CMK (cell line): ENCODE data around the gene AP5B1.

Experiments
- DNase-seq: peaks from one replicate; pipeline ENCODE4 v3.0.0-alpha.2; 2010; ENCODE audit warnings: low read depth

The AP5B1 gene

DNA sequence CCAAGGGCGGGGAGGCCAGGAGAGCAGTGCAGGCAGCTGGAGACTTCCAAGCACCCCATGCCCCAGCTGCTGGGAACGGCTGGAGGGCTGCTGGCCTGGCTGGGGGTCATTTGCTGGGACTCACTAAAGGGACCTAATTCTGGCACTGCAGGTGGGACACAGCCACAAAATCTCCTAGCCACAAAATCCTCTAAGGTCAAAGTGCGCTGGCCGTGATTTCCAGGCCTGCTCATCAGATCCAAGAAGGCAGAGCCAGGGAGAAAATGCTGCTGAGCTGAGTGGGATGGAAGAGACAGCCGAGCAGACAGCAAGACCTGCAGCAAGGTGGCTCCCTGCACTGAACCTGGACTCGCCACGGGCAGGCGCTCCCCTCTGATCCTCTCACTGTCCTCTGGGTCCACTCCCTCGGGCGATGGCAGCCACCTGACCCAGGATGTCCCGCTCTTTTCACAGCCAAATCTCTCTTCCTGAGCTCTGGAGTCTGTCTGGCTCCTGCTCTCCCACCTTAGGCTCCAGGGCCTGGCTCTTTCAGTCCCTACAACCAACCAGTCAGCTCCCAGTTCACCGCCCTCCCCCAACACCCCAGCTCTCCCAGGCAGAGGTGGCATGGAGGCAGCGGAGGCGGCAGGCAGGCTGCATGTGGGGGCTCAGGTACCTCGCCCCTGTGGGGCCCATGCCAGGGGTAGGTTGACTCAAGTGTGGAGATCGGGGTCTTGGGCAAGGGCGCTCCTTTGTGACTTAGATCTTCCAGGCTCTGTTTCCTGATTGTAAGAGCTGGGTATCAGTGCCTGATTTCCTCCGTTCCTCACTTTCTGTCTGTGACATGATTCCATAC, 20.6 kb upstream of the AP5B1 start:
- DNase-seq, result no peak

DNA sequence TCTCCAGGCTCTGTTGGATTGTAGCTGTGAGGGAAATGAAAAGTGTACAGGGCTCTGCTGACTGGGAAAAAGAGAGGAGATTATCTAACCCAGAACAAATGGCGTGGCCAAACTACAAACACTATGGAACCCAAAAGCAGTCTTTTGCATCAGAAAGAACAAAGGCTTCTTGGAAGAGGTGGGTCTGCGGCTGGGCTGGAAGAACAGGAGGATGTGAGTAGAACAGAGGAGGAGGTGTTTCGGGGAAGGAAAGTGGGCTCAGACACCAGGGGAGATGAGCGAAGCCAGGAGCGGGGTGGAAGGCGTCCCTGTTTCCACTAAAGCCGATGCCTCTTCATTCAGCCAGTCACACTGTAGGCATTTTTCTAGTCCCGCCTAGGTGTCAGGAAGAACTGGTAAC, 18.1 kb upstream of the AP5B1 start:
- DNase-seq, result no peak

DNA sequence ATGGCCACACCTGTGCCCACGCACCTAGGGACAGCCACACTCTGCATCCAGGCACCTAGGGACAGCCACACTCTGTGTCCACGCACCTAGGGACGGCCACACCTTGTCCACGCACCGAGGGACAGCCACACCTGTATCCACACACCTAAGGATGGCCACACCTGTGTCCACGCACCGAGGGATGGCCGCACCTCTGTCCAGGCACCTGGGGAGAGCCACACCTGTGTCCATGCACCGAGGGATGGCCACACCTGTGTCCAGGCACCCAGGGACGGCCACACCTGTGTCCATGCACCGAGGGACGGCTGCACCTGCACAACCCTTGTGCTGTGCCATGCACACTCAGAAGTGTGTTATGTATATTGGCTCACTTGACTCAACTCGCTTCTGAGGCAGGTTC, 16.9 kb upstream of the AP5B1 start:
- DNase-seq, result no peak

DNA sequence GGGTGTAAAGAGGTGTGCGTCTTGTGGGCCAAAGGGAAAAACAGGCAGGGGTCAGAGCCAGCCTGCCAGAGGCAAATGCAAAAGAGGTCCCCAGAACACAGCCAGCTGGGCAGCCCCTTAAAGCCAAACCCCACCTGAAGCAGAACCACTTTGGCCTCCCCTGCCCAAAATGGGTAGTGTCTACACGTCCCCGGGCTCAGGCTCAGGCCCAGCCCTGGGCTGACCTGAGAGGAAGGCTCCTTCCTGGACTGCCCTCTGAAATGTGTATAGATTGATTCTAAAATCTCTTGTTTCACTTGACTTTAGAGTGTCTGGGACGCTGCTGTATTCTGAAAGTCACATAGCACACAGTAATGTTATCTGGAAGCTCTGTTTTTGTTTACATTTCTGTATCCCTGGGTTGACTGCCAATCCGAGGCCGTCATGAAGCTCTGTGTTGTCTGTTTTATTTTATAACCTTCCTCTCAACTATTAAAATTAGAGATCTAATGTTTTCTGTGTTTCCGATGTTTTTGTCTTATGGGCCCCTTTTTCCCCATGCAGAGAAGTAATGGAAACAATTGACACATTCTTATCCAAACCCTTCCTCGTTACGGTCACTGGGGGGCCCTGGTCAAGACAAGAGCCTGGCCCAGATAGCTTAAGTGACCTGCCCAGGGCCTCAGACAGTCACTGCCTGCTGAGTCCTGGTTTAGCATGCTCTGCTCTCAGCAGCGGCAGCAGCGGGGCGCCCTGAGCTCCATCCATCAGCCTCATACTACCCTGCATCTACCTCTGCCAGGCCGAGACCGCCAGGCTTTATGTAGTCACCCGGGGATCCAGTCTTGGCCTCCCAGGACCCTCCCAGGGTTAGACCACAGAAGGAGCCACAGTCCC, 16.2 kb upstream of the AP5B1 start:
- DNase-seq, result no peak

DNA sequence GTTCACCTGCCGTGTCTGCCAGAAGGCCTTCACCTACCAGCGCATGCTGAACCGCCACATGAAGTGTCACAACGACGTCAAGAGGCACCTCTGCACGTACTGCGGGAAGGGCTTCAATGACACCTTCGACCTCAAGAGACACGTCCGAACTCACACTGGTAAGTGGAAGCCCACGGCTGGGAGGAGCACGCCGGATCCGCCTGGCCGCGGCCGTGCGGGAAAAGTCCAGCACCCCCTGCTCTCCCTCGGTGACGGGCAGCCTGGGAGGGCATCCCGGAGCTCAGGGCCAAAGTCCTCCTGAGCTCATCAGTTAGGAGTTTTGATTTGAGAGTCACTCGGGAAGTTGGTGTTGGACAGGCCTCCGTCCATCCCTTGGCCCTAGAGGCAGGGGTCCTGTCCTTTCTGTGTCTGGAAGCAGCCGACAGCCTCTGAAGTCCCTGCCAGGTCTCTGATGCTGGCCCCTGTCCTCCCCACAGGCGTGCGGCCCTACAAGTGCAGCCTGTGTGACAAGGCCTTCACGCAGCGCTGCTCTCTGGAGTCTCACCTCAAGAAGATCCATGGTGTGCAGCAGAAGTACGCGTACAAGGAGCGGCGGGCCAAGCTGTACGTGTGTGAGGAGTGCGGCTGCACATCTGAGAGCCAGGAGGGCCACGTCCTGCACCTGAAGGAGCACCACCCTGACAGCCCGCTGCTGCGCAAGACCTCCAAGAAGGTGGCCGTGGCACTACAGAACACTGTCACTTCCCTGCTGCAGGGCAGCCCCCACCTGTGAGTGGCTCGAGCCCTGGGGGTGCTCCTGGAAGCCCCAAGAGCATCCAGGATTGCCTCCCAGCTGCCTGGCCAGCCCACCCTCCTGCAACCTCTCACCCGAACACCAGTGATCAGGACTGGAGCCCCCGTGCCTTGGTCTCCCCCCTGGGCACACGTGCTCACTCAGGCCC, 14.1 kb upstream of the AP5B1 start:
- no peak for DNase-seq

DNA sequence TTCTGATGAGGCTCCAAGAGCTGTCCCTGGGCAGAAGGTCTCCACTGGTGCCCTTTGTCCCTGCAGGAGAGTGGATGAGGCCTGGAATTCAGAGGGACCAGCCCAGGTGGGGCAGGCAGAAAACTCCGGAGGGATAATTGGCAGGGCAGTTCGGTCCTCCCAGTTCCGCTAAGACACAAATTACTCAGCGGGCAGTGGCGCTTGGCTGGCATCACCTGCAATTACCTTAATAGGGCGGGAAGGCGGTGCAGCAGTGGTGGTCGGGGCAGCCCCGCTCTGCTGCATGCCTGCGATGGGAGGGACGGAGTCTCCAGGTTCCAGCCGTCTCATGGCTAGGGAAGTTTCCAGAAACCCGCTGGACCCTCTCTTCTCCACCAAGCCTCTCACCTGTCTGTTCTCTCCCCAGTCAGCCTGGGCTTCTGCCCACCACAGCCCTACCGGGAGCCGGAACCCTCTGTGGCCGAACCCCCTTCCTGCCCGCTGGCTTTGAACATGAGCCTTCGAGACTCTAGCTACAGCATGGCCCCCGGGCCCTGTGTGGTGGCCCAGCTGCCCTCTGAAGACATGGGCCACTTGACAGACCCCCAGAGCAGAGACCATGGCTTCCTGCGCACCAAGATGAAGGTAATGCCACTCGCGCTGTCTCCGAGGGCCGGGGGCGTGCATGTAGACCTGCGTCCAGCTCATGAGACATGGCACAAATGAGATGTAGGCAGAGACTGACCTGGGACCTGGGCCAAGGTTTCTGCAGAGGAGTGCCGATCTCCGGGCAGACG, 13.0 kb upstream of the AP5B1 start:
- DNase-seq, result no peak

DNA sequence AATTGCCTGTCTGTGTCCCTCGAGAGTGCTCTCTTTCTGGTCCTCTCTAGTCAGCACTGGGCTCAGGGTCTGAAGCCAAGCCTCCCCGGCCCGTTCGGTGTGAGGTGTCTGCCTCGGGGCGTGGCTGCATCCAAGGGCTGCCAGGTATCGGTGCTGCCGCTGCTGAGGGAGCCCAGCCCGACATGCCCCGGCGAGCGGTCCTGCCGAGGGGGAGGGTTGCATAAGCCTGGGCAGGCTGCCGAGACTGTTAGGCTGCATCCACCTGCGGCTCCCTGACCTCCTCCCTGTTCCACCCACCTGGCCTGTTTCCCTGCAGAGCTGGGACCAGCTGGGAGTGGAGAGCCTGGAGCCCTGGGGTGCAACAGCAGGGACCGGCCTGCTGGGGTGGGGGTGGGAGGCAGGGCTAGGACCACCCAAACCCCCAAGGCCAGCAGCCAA, 12.4 kb upstream of the AP5B1 start:
- no peak for DNase-seq

DNA sequence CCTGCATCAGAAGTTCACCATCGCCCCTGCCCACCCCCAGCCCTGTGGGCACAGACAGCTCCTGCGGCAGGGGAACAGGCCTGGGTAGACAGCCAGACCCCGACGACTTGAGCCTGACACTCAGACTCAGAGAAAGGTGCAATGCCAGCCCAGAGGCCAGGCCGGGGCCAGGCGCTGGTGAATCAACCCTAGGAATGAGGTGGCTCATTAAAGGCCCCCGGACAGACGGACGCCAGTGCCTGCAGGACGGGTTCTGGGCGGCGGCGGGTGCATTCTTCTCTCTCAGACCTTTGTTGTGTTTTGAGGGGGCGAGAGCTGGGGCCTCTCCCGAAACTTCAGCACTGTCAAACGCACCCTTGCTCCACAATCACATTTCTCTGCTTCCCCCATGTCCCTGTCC, 11.7 kb upstream of the AP5B1 start:
- no peak for DNase-seq

DNA sequence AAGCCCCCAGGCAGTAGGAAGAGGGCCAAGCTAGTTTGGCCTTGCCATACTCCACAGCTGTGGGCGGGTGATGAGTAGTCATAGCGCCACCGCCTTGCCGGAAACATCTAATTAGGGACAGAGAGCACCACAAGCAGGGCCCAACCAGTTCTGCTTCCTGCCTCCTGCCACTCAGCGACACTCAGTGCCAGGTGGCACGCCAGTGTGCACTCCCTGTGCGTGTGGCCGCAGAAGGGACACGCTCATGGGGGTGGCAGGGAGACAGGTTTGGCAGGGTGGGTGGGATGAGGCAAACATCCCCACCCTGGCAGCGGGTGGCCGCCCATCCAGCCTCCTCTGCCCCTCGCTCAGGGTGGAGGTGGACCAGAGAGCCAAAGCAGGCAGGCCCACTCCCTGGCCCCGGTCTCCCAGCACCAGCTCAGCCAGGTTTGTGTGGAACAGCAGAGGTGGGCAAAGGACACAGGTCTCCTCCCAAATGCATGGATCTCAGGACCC, 11.0 kb upstream of the AP5B1 start:
- DNase-seq, result peak; percentile 35

DNA sequence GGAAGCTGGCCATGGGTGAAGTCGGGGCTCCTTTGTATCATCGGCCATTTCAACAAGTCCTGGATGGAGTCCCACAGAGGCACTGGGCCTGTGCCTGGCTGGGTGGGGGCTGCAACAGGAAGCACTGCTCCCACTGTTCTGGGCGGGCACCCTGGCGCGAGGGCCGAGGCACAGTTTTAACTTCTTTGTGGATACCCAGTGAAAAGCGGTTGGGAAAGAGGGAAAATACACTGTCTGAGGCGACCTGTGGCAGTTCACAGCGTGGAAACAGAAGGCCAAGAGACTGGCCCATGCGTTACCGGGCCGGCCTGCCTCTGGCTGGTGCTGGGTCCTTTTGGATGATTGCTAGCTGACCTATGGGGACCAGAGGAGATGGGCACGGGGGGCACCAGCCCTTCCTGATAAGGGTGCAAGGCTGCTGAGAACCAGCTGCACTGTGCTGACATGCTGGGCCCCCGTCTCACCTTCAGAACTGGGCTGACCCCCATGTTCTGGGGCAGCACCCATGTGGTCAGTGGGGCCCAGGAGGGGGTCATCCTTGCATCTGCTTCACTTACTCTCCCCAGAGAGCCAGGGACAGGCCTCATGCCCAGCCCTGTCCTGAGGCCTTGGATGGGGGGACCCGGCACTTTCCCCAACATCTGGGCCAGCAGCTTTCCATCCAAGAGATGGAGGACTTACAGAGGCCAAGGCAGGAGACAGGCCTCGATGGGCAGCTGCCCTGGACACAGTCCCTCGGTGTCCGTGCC, 10.3 kb upstream of the AP5B1 start:
- DNase-seq, result no peak

DNA sequence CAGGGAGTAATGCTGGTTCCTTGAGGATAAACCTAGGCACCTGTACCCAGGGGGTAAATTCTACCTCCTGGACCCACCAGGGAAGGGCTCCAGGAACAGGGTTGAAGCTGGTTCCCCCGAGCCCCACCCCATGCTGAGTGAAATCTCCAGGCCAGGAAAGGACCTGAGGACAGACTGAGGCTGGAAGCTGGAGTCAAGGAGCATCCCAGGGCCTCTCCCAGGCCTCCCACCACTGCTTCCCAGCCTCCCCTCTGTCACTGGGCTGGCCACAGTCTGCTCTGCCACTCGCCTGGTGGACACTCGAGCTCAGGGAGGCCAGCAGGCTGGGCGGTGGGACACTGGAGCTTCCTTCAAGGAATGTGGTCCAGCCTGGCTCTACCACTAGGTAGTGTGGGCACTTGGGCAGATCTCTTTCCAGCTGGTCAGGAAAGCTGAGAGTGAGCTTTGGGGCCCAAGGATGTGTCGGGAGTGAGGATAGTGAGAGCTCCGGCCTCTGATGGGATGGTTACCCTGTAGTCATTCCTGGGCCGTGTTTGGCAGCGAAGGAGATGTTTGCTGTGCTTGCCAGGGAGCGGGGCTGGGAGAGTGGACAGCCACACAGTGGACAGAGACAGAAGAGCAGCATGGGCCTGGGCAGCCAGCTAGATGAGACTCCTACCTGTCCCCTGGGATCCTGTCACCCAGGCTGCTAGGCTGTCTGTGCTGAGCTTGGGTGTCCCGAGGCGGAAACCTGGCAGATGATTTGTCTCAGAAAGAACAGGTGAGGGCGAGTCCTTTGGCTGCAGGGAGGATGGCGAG, 9.5 kb upstream of the AP5B1 start:
- DNase-seq, result no peak

DNA sequence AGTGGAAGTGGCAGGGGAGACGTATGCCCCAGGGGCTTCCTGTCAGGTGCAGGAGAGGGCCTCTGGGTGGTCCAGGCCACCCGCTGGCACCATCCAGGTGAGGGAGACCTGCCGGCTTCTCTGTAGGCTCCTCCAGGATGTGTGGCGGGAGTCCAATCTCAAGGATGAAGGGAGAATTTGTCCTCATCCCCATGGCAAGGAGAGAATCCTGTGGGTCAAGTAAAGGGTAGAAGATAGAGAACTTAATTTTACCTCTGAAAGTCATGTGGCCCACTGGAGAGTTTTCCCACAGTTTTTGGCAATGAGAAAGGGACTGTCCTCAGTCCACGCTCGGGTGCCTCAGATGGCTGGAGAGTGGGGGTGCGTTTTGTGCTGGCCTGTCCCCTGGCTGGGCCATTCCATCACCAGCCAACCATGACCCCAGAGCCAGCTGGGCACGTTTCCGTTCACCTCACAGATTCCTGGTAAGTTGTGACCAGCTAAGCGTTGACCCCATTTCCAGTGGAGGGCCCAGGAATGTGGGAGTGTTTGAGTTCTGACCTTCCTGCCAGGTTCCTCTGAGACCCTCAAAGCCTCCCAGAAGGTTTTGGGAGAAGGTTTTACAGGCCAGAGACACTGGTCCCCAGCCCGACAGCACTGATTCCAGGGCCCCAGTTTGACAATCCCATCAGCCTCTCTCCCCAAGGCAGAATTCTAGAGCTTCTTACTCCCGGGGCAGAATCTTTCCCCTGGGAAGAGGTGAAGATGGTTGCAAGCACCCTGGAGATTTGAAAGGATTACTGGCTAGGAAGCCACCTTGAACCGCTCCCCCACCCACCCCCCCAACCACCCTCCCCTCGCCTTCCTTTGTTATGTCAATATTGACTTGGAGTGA, 8.7 kb upstream of the AP5B1 start:
- no peak for DNase-seq

DNA sequence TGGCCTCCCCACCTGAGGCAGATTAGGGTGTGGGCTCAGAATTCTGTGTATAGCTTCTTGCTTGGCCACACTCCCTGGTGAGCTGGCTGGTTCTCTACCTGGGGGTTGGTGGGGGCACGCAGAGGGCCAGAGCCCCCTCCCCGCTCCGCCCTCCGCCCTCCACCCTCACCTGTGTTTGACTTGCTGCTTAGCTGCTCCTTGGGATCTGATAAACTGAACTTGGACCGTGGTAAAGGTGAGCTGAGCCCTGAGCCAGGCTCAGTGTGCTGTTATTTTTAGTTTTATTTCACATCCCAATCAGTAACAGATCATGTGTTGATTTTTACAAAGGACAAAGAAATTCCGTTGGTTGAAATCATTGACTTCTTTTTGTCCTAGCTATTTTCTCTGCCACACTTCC, 8.0 kb upstream of the AP5B1 start:
- DNase-seq, result no peak

DNA sequence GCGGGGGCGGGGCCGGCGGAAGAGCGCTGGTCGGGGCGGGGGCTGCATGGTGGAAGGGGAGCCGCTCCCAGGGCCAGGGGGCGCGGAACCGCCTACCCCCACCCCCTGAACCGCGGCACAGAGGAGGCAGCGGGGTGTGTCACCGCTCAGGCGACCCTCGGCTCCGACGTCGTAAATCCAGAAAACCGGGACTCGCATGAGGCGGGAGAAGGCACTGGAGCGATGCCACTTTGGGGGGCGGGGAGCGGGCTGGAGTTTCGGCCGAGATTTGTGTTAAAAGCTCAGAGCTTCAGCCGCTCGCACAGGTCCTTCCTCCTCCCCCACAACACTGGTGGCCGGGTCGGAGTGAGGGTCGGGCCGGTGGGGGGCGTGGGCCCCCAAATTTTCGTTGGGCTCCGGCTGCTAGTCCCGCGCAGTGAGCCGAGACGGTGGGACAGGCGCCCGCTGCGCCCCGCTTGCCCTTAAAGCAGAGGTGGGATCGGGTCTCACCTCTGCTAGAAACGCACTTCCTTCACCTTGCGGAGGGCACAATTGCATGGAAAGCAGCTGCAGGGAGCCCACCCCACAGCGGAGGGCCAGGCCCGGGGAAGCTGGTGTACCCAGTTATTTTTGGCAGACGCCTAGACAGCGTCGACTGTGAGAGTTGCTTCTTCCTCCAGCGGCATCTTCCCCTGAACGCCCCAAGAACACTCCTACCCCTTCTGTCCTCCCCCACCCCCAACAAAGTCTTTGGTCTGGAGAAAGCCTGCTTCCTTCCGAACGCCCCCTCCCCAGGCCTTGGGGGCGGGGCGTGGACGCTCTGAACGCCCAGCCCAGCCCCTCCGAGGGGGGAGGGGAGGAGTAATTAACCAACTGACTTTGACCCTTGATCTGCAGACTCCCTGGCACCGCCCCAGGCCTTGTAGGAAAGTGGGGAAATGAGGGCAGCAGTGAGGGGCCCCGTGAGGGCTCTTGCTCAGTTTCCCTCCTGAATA, 7.2 kb upstream of the AP5B1 start:
- DNase-seq, result peak; percentile 63

DNA sequence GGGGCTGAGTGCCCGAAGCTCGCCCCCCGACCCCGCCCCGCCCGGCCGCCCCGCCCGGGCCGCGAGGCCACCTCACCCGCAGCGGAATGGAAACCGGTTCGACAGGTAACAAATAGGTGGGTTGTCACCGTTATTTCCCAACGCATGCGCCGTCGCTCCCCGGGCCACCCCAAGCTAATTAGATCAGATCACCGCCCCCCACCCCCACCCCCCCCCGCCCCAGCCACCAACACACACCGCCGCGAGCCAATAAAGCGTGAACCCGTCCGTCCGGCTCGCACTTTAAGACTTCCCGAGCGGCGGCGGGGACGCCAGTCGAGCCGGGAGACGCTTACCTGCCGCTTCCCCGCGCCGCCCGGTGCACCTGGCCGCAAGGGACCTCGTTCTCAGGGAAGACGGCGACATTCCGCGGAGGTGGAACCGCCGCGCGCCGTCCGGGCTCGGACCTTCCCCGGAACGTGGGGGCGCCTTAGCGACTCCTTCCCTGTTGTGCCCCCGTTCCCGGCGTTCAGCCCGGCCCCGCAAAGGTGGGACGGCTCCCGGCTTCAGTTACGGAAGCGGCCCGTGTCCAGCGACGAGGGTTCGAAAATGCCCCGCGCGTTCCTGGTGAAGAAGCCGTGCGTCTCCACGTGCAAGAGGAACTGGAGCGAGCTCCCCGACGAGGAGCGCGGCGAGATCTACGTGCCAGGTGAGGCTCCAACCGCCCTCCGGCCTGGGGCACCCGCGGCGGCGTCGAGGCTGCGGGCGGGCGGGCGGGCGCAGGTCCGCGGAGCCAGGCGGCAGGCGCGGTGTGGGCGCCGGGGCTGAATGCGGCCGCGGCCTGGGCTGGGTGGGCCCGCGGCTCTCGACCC, 6.2 kb upstream of the AP5B1 start, which contains the start of gene OVOL1:
OVOL1 (plus strand) TSS at position 278 of the 851 bp plus-strand sequence; CDS start at position 589, 311 bp downstream.
- no peak for DNase-seq
